K562 (cell line): Measurements from ENCODE around the gene KCNAB2. TPM values are rescaled to one million over a fixed set of nuclear protein-coding genes. Genes with fewer than 3 reads are reported as not detected.

Experiments
- ATAC-seq: fragments of 200-7000 bp; cut with Tn5 transposase; 3 replicates; pipeline ENCODE4 v1.9.1; 2020; ENCODE audit warnings: moderate library complexity
- BruUV-seq: library from RNA; stranded (reverse); fragments of 400-500 nt; replicated peaks from 2 replicates; lab custom pipeline; 2021; lab: Mats Ljungman, UMichigan
- CTCF ChIA-PET: fragments of 300-600 bp; formaldehyde crosslinking; extraction: SDS; loops from one replicate; lab custom pipeline; 2021; ENCODE audit warnings: low intra/inter-chr PET ratio; lab: Yijun Ruan, JAX
- POLR2A ChIA-PET: fragments of 300-600, 350-650 bp; sonication (Branson Sonifier 250); formaldehyde crosslinking; extraction: SDS; loops from one replicate; lab custom pipeline; 2021; ENCODE audit warnings: antibody characterized with exemption, inconsistent platforms; lab: Yijun Ruan, JAX
- DNase-seq, 4 experiments: peaks; one replicate each; pipeline versions ENCODE4 v3.0.0 to v3.0.0-alpha.2; 2011 to 2018; ENCODE audit warnings: low spot score in 3 of 4, mixed read lengths in 3 of 4; ENCODE audit errors: extremely low read depth in 1 of 4
- FAIRE-seq: peaks from 2 replicates; lab custom pipeline; 2011; peaks lifted over from hg19 to GRCh38; lab: Jason Lieb, UNC
- H2AFZ ChIP-seq: 2 replicates; pipeline ENCODE4 v1.6.0; 2011; ENCODE audit warnings: low read depth, low read length, control low read depth, inconsistent platforms
- H3K27ac ChIP-seq: fragments of 200-600 bp; 3 replicates; pipeline ENCODE4 v1.8.0; 2011; ENCODE audit warnings: low read depth, mild to moderate bottlenecking, control low read depth, inconsistent platforms, low read length, moderate library complexity, mixed read lengths; ENCODE audit errors: extremely low read depth
- H3K27me3 ChIP-seq, 2 experiments: fragments of 300-600 bp in 1 of 2; 2 replicates in 1 of 2; 3 replicates in 1 of 2; pipeline versions ENCODE4 v1.6.0 to v1.8.0; 2011; ENCODE audit warnings: inconsistent platforms in 2 of 2, low read length in 2 of 2, mild to moderate bottlenecking in 1 of 2, mixed read lengths in 1 of 2, moderate library complexity in 1 of 2; ENCODE audit not compliant: control insufficient read depth in 2 of 2, insufficient read depth in 2 of 2
- H3K36me3 ChIP-seq: fragments of 300-600 bp; 3 replicates; pipeline ENCODE4 v1.8.0; 2011; ENCODE audit warnings: mild to moderate bottlenecking, low read length, inconsistent platforms; ENCODE audit not compliant: control insufficient read depth, insufficient read depth
- H3K4me1 ChIP-seq, 2 experiments: fragments of 200-600 bp in 1 of 2; replicated peaks in 1 of 2; 2 replicates in 1 of 2; 3 replicates in 1 of 2; pipeline versions ENCODE4 v1.5.1 to v1.8.0; 2011; ENCODE audit warnings: inconsistent platforms in 2 of 2, low read length in 2 of 2, mild to moderate bottlenecking in 1 of 2, mixed read lengths in 1 of 2, moderate library complexity in 1 of 2; ENCODE audit not compliant: control insufficient read depth in 2 of 2, insufficient read depth in 2 of 2
- H3K4me2 ChIP-seq: 2 replicates; pipeline ENCODE4 v1.6.1; 2011; ENCODE audit warnings: low read length, control low read depth, inconsistent platforms, mixed read lengths; ENCODE audit not compliant: insufficient read depth
- H3K4me3 ChIP-seq: fragments of 200-600 bp; sonication (generic), shearing (Covaris generic); 2 replicates; pipeline ENCODE4 v1.5.1; 2016; ENCODE audit warnings: control low read depth, inconsistent platforms
- H3K79me2 ChIP-seq: fragments of 200-600 bp; 3 replicates; pipeline ENCODE4 v1.8.0; 2011; ENCODE audit warnings: low read length, inconsistent platforms; ENCODE audit not compliant: control insufficient read depth, insufficient read depth
- H3K9ac ChIP-seq, 2 experiments: 2 replicates each; pipeline versions ENCODE4 v1.6.0 to v1.6.1; 2011; ENCODE audit warnings: low read depth in 2 of 2, low read length in 2 of 2, control low read depth in 1 of 2, inconsistent platforms in 1 of 2, mild to moderate bottlenecking in 1 of 2, mixed read lengths in 1 of 2; ENCODE audit not compliant: insufficient read depth in 1 of 2
- H3K9me1 ChIP-seq: one replicate; pipeline ENCODE4 v1.6.0; 2011; ENCODE audit warnings: inconsistent platforms, mild to moderate bottlenecking, low read length, moderate library complexity; ENCODE audit not compliant: control insufficient read depth, insufficient read depth
- H3K9me3 ChIP-seq: replicated peaks from 2 replicates; pipeline ENCODE4 v1.5.1; 2011; ENCODE audit warnings: low read depth, low read length, inconsistent platforms; ENCODE audit not compliant: control insufficient read depth, insufficient read depth
- H4K20me1 ChIP-seq: replicated peaks from 2 replicates; pipeline ENCODE4 v1.6.1; 2011; ENCODE audit warnings: low read length, inconsistent platforms, mixed read lengths; ENCODE audit not compliant: control insufficient read depth, insufficient read depth
- DPF2 ChIP-seq: fragments of 450-650 bp; IDR thresholded peaks from 2 replicates; pipeline ENCODE4 v1.6.1; 2016
- FIP1L1 ChIP-seq: fragments of 200-400 bp; formaldehyde crosslinking; IDR thresholded peaks from 2 replicates; pipeline ENCODE4 v1.6.1; 2018; ENCODE audit warnings: mild to moderate bottlenecking, low read depth, low read length; ENCODE audit not compliant: poor library complexity, severe bottlenecking
- FOXM1 ChIP-seq, 2 experiments: fragments of 450-650 bp in 1 of 2; sonication (generic) in 1 of 2; formaldehyde crosslinking in 1 of 2; IDR thresholded peaks; 2 replicates each; pipeline versions ENCODE4 v1.6.1 to v1.9.0; 2017 to 2022; ENCODE audit warnings: low read depth in 2 of 2, mild to moderate bottlenecking in 2 of 2, missing genetic modification reagents in 1 of 2, moderate library complexity in 1 of 2
- HNRNPLL ChIP-seq: fragments of 200-400 bp; formaldehyde crosslinking; IDR thresholded peaks from 2 replicates; pipeline ENCODE4 v1.6.1; 2017; ENCODE audit warnings: low read length, low read depth, mild to moderate bottlenecking; ENCODE audit not compliant: poor library complexity, severe bottlenecking
- NBN ChIP-seq: fragments of 450-650 bp; IDR thresholded peaks from 2 replicates; pipeline ENCODE4 v1.6.1; 2016; ENCODE audit warnings: low read depth, mild to moderate bottlenecking
- TEAD4 ChIP-seq, 2 experiments: sonication (generic) in 1 of 2; formaldehyde crosslinking in 1 of 2; IDR thresholded peaks; 2 replicates each; pipeline versions ENCODE4 v1.6.1 to v1.8.0; 2012 to 2022; ENCODE audit warnings: borderline replicate concordance in 1 of 2, inconsistent platforms in 1 of 2, low read length in 1 of 2, mild to moderate bottlenecking in 1 of 2, missing genetic modification reagents in 1 of 2
- THRAP3 ChIP-seq: fragments of 450-650 bp; IDR thresholded peaks from 2 replicates; pipeline ENCODE4 v1.6.1; 2016; ENCODE audit warnings: mild to moderate bottlenecking, inconsistent platforms, borderline replicate concordance
- TOE1 ChIP-seq, 2 experiments: fragments of 450-650 bp in 1 of 2; sonication (generic) in 1 of 2; formaldehyde crosslinking in 1 of 2; IDR thresholded peaks; 2 replicates each; pipeline versions ENCODE4 v1.7.1 to v1.8.0; 2016 to 2022; ENCODE audit warnings: borderline replicate concordance in 2 of 2, mild to moderate bottlenecking in 2 of 2, antibody characterized with exemption in 1 of 2, inconsistent platforms in 1 of 2, low read depth in 1 of 2, missing genetic modification reagents in 1 of 2, moderate library complexity in 1 of 2
- WHSC1 ChIP-seq: IDR thresholded peaks from one replicate; pipeline ENCODE4 v1.6.1; 2012; ENCODE audit warnings: low read length, control low read depth, inconsistent platforms
- ZNF354B ChIP-seq: fragments of 250-450 bp; sonication (Bioruptor Pico); IDR thresholded peaks from 2 replicates; pipeline ENCODE4 v1.4.0; 2020
- ZNF586 ChIP-seq: fragments of 450-650 bp; formaldehyde crosslinking; conservative IDR thresholded peaks from 2 replicates; pipeline ENCODE4 v1.4.0; 2020; ENCODE audit warnings: mild to moderate bottlenecking, moderate library complexity
- ZNF644 ChIP-seq: fragments of 200-800 bp; sonication (Bioruptor generic); IDR thresholded peaks from 2 replicates; pipeline ENCODE4 v1.6.1; 2016; ENCODE audit warnings: low read depth, missing genetic modification characterization, missing compliant biosample characterization
- WGBS: fragments of 100-300 bp; shearing (Covaris generic); methylation state at CpG from one replicate; pipeline ENCODE4 v1.1.6; 2016; ENCODE audit warnings: low coverage, mixed read lengths; ENCODE audit not compliant: insufficient coverage; ENCODE audit errors: missing lambda C conversion rate; 5-methylcytosine and 5-hydroxymethylcytosine counted together
- in situ Hi-C: fragments of 300-500 bp; cut with MboI; formaldehyde crosslinking; loops from 4 replicates; pipeline ENCODE4 v1.15.0; 2018; ENCODE audit warnings: inconsistent platforms, mixed read lengths
- intact Hi-C: fragments of 100-400 bp; cut with micrococcal nuclease; formaldehyde crosslinking; loops from 2 replicates; pipeline ENCODE4 v1.14.2; 2022
- polyA plus RNA-seq, 8 experiments: library from polyadenylated mRNA; depleted of rRNA in 4 of 8; stranded (reverse) in 5 of 8; unstranded in 3 of 8; fragments of >200 nt; fragmentation: Nextera tagmentation in 2 of 8; fragmentation: Illumina TruSeq in 1 of 8; extraction: Ambion mirVana in 2 of 8; extraction: Trizol in 1 of 8; gene quantifications; 2 replicates each; pipeline versions ENCODE4 v1.2.1 to v1.2.3, GENCODE V29; 2011 to 2014; ENCODE audit warnings: inconsistent platforms in 1 of 8, missing spikeins in 1 of 8
- total RNA-seq, 7 experiments: library from RNA; depleted of rRNA in 6 of 7; stranded (reverse); fragments of >200 nt in 6 of 7; fragmentation: Illumina TruSeq in 2 of 7; extraction: Trizol in 2 of 7; gene quantifications; 2 replicates each; pipeline versions ENCODE4 v1.2.1 to v1.2.3, GENCODE V29; 2011 to 2021; ENCODE audit warnings: low replicate concordance in 1 of 7
- TF ChIP-seq, protein P1 (sequence below): IDR thresholded peaks from 2 replicates; pipeline ENCODE4 v1.6.1; 2016; ENCODE audit warnings: missing genetic modification characterization, missing compliant biosample characterization
- TF ChIP-seq, protein P2 (sequence below): fragments of 450-650 bp; IDR thresholded peaks from 2 replicates; pipeline ENCODE4 v1.6.1; 2014; ENCODE audit warnings: low read depth, mild to moderate bottlenecking, moderate library complexity, borderline replicate concordance
- TF ChIP-seq, protein P3 (sequence below), 3 experiments: IDR thresholded peaks in 2 of 3; conservative IDR thresholded peaks in 1 of 3; 2 replicates each; pipeline ENCODE4 v1.5.1; 2011 to 2012; ENCODE audit warnings: low read length in 3 of 3, mild to moderate bottlenecking in 3 of 3, control low read depth in 2 of 3, improper control_type of control experiment in 1 of 3, inconsistent platforms in 1 of 3, low read depth in 1 of 3, mixed read lengths in 1 of 3, moderate library complexity in 1 of 3; ENCODE audit not compliant: insufficient read depth in 2 of 3

Gene KCNAB2
- total and polyA plus RNA-seq, 9 of the 15 experiments (the other 6 are each of a cell fraction or from before 2014, with no cell fraction given) = 1.8 to 15.8 (median 7.1) TPM

DNA sequence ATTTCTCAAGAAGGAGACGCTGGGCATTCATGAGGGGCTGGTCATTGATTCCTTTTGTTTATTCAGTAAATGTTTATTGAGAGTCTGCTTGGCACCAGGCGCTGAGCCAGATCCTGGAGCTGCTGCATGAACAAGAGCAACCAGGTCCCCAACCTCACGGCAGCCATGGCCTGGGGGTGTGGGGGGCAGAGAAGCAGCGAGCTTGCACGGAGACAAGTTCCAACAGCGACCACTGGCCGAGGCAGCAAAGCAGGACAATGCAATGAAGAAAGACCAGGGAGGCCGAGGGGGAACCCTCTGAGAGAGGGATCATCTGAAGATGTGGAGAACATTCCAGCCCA is 7.5 kb downstream of the KCNAB2 start:
- no peak overlapping the region for H3K4me3 ChIP-seq
- POLR2A ChIA-PET = interaction anchor here (0.6 to 1.3 kb wide), 6 partner anchors 9 to 192 kb away, joined by 3 to 6 read pairs (median 3); no protein-coding TSS in a partner anchor
- H3K9ac ChIP-seq = no peak overlapping the region
- H2AFZ ChIP-seq = no peak overlapping the region
- in situ Hi-C loops (no loop called here), intact Hi-C loops (loop anchor here (1.0 to 5.0 kb wide), 4 partner anchors 88 to 289 kb away; no protein-coding TSS in a partner anchor)
- no peaks in the 10 kb centered on the region for H3K79me2 ChIP-seq
- H3K9me3 ChIP-seq = no peaks in the 10 kb centered on the region
- FAIRE-seq = no peak
- ATAC-seq = no peak
- H4K20me1 ChIP-seq = peaks cover 58% of the 10 kb centered on the region
- CTCF ChIA-PET = interaction anchor here (0.7 to 1.4 kb wide), 4 partner anchors 152 to 544 kb away, joined by 3 to 15 read pairs (median 4); partner anchors contain the start of gene RNF207
- H3K4me1 ChIP-seq = no peaks in the 10 kb centered on the region
- H3K27me3 ChIP-seq = peaks cover 11 to 29% of the 10 kb centered on the region in 2 experiments; a peak in 4 of 5 replicates
- 5% methylated on average over 8 of the region's 8 CpGs for WGBS
- no peak for DNase-seq
- no peaks in the 10 kb centered on the region for H3K9me1 ChIP-seq
- BruUV-seq = no TSS peak
- H3K4me2 ChIP-seq = no peak overlapping the region
- H3K27ac ChIP-seq = no peak overlapping the region
- H3K36me3 ChIP-seq = no peaks in the 10 kb centered on the region
- no peak for TF ChIP-seq FIP1L1
- TF ChIP-seq, protein P1, sequence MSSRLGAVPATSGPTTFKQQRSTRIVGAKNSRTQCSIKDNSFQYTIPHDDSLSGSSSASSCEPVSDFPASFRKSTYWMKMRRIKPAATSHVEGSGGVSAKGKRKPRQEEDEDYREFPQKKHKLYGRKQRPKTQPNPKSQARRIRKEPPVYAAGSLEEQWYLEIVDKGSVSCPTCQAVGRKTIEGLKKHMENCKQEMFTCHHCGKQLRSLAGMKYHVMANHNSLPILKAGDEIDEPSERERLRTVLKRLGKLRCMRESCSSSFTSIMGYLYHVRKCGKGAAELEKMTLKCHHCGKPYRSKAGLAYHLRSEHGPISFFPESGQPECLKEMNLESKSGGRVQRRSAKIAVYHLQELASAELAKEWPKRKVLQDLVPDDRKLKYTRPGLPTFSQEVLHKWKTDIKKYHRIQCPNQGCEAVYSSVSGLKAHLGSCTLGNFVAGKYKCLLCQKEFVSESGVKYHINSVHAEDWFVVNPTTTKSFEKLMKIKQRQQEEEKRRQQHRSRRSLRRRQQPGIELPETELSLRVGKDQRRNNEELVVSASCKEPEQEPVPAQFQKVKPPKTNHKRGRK (tag) = no peak
- TF ChIP-seq DPF2 = no peak
- no peak for TF ChIP-seq ZNF586 (CRISPR knock-in tag)
- TF ChIP-seq TOE1 (IDR thresholded peaks at IDR 0.05; ENCODE audit: borderline replicate concordance) = no peak
- no peak for TF ChIP-seq TOE1 (CRISPR knock-in tag; IDR thresholded peaks at IDR 0.05; ENCODE audit: borderline replicate concordance, low read depth)
- peak; percentile 1 for TF ChIP-seq HNRNPLL
- TF ChIP-seq FOXM1 (IDR thresholded peaks at IDR 0.05; ENCODE audit: low read depth) = no peak
- TF ChIP-seq FOXM1 (CRISPR knock-in tag; IDR thresholded peaks at IDR 0.05; ENCODE audit: low read depth) = no peak
- no peak for TF ChIP-seq THRAP3
- TF ChIP-seq NBN = no peak
- TF ChIP-seq ZNF644 (tag) = no peak
- TF ChIP-seq ZNF354B (CRISPR knock-in tag) = no peak
- TF ChIP-seq, protein P2, sequence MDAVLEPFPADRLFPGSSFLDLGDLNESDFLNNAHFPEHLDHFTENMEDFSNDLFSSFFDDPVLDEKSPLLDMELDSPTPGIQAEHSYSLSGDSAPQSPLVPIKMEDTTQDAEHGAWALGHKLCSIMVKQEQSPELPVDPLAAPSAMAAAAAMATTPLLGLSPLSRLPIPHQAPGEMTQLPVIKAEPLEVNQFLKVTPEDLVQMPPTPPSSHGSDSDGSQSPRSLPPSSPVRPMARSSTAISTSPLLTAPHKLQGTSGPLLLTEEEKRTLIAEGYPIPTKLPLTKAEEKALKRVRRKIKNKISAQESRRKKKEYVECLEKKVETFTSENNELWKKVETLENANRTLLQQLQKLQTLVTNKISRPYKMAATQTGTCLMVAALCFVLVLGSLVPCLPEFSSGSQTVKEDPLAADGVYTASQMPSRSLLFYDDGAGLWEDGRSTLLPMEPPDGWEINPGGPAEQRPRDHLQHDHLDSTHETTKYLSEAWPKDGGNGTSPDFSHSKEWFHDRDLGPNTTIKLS = 0 out of 2 replicates have a peak, but pooled peaks have one; percentile 7
- TF ChIP-seq, protein P3, sequence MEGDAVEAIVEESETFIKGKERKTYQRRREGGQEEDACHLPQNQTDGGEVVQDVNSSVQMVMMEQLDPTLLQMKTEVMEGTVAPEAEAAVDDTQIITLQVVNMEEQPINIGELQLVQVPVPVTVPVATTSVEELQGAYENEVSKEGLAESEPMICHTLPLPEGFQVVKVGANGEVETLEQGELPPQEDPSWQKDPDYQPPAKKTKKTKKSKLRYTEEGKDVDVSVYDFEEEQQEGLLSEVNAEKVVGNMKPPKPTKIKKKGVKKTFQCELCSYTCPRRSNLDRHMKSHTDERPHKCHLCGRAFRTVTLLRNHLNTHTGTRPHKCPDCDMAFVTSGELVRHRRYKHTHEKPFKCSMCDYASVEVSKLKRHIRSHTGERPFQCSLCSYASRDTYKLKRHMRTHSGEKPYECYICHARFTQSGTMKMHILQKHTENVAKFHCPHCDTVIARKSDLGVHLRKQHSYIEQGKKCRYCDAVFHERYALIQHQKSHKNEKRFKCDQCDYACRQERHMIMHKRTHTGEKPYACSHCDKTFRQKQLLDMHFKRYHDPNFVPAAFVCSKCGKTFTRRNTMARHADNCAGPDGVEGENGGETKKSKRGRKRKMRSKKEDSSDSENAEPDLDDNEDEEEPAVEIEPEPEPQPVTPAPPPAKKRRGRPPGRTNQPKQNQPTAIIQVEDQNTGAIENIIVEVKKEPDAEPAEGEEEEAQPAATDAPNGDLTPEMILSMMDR (IDR thresholded peaks at IDR 0.05 in 2 of 3, conservative IDR thresholded peaks at IDR 0.05 in 1 of 3; ENCODE audit: insufficient read depth in 2 of 3, low read depth in 1 of 3, low read length in 3 of 3) = 0 out of 6 replicates have a peak, but pooled peaks of 1 of the 3 experiments have one; percentile 8
- TF ChIP-seq TEAD4 (IDR thresholded peaks at IDR 0.05; ENCODE audit: low read length) = no peak
- no peak for TF ChIP-seq TEAD4 (CRISPR knock-in tag; IDR thresholded peaks at IDR 0.05; ENCODE audit: borderline replicate concordance)
- TF ChIP-seq WHSC1 = no peak
